C4-2B (cell line): ENCODE data around the gene LGR6.
A peak's percentile ranks its signal among the peaks of the same experiment; 100 is the strongest.

Experiments used
- H3K27ac ChIP-seq: fragments of 450-650 bp; 2 replicates; pipeline ENCODE4 v1.5.1; 2017
- CTCF ChIP-seq: fragments of 450-650 bp; conservative IDR thresholded peaks from 2 replicates; pipeline ENCODE4 v1.5.1; 2017; ENCODE audit warnings: mild to moderate bottlenecking
- ZFX ChIP-seq: fragments of 450-650 bp; IDR thresholded peaks from 2 replicates; pipeline ENCODE4 v1.6.1; 2017

Gene LGR6

GRCh38 chr1:202320081-202320405 lies 126.4 kb downstream of the LGR6 start:
- H3K27ac ChIP-seq: no peak overlapping the region
- TF ChIP-seq ZFX: no peak
- TF ChIP-seq CTCF: no peak

GRCh38 chr1:202323731-202324130 lies 130.1 kb downstream of the LGR6 start:
- no peak overlapping the region for H3K27ac ChIP-seq

GRCh38 chr1:202324646-202325045 lies 131.0 kb downstream of the LGR6 start:
- no peak for TF ChIP-seq CTCF
- TF ChIP-seq ZFX: no peak
- no peak overlapping the region for H3K27ac ChIP-seq

More at GRCh38 chr1:202323731-202324130, 130.1 kb downstream of the LGR6 start:
- no peak for TF ChIP-seq CTCF
- TF ChIP-seq ZFX: no peak

- TF ChIP-seq ZFX (no peak), CTCF (peak; percentile 25)
- no peak overlapping the region for H3K27ac ChIP-seq
Observed at GRCh38 chr1:202329891-202330290, 136.3 kb downstream of the LGR6 start.

- H3K27ac ChIP-seq: no peak overlapping the region
- TF ChIP-seq ZFX (no peak), CTCF (no peak)
Observed at GRCh38 chr1:202333861-202334260, 140.3 kb downstream of the LGR6 start.

- H3K27ac ChIP-seq: no peak overlapping the region
- TF ChIP-seq ZFX (no peak), CTCF (peak; percentile 91)
Observed at GRCh38 chr1:202343652-202344349, 150.2 kb downstream of the LGR6 start.

GRCh38 chr1:202348005-202348508 lies 154.5 kb downstream of the LGR6 start:
- H3K27ac ChIP-seq: peak overlapping the region; percentile 81; the same call in 1 of the 2 replicates
- TF ChIP-seq ZFX (no peak), CTCF (no peak)
